Suprapubic skin (tissue), 4 donors: Measurements from ENCODE around the gene NAT9.

Experiments
- CTCF ChIP-seq, 2 donors: fragments of 200-600 bp in 1 of 2; fragments of 450-650 bp in 1 of 2; sonication (generic) in 1 of 2; IDR thresholded peaks; one replicate each; pipeline ENCODE4 v1.5.1; 2016 to 2019; ENCODE audit warnings: antibody characterized with exemption in 2 of 2, mild to moderate bottlenecking in 1 of 2, moderate library complexity in 1 of 2
- EP300 ChIP-seq: sonication (generic); formaldehyde crosslinking; IDR thresholded peaks from one replicate; pipeline ENCODE4 v1.6.1; 2017; ENCODE audit warnings: antibody characterized with exemption
- POLR2A ChIP-seq, 2 donors: fragments of 450-650 bp; IDR thresholded peaks; one replicate each; pipeline ENCODE4 v1.6.1; 2017; ENCODE audit warnings: antibody characterized with exemption in 2 of 2, mild to moderate bottlenecking in 2 of 2, moderate library complexity in 2 of 2
- POLR2AphosphoS5 ChIP-seq, 3 donors: sonication (generic); formaldehyde crosslinking; IDR thresholded peaks; one replicate each; pipeline ENCODE4 v1.6.1; 2017; ENCODE audit warnings: antibody characterized with exemption in 3 of 3

GRCh38 chr17:74743755-74744154 lies 32.4 kb downstream of the NAT9 start:
- TF ChIP-seq CTCF (IDR thresholded peaks at IDR 0.05) (no peak), POLR2A (IDR thresholded peaks at IDR 0.05) (no peak), EP300 (no peak), POLR2AphosphoS5 (IDR thresholded peaks at IDR 0.05) (no peak)
